ENCODE results near the gene PLCH1. TPM values are rescaled to one million over a fixed set of nuclear protein-coding genes. Genes with fewer than 3 reads are reported as not detected.

PLCH1 gene
- total RNA-seq, 2 experiments from 2014 or later: 0.06 TPM; not detected in 1

- DNase-seq (ENCODE audit: low spot score): no peak
- no peaks in the 10 kb centered on the region for H3K36me3 ChIP-seq (ENCODE audit: insufficient read depth, low read length)
- H3K4me3 ChIP-seq (ENCODE audit: low read depth, low read length, poor library complexity, severe bottlenecking): no peak overlapping the region
- no TSS peak for BruUV-seq (replicated peaks)
- TF ChIP-seq EZH2phosphoT487 (IDR thresholded peaks at IDR 0.05; ENCODE audit: borderline replicate concordance, low read depth, low read length) (no peak), CTCF (conservative IDR thresholded peaks at IDR 0.05; ENCODE audit: low read length) (no peak)
- POLR2A ChIA-PET: interaction anchor here (0.6 to 1.1 kb wide), 3 partner anchors 188 to 267 kb away, joined by 3 to 4 read pairs (median 4); no protein-coding TSS in a partner anchor
- no peaks in the 10 kb centered on the region for H3K9me2 ChIP-seq (ENCODE audit: insufficient read depth, low read length)
- intact Hi-C loops (cut with micrococcal nuclease; ENCODE audit: unreplicated experiment): no loop called here
- no peak overlapping the region for H3K27ac ChIP-seq (ENCODE audit: low read depth, low read length, poor library complexity, severe bottlenecking)
- H4K20me1 ChIP-seq (ENCODE audit: insufficient read depth, low read length): no peaks in the 10 kb centered on the region
- H3K79me2 ChIP-seq (ENCODE audit: insufficient read depth, low read depth, low read length): no peaks in the 10 kb centered on the region
- no peaks in the 10 kb centered on the region for H3K9me3 ChIP-seq (ENCODE audit: low read length)
- CTCF ChIA-PET (ENCODE audit: unreplicated experiment): no interaction called here
- H3K4me2 ChIP-seq (ENCODE audit: low read length): no peak overlapping the region
- H3K4me1 ChIP-seq (ENCODE audit: insufficient read depth, low read length, poor library complexity, severe bottlenecking): no peaks in the 10 kb centered on the region
- no peak overlapping the region for H2AFZ ChIP-seq (ENCODE audit: low read length)
Observed at GRCh38 chr3:155772801-155773200, 27.9 kb upstream of the PLCH1 start.

- H3K9me3 ChIP-seq (ENCODE audit: low read length): no peaks in the 10 kb centered on the region
- BruUV-seq (replicated peaks): no TSS peak
- no peak overlapping the region for H3K4me3 ChIP-seq (ENCODE audit: low read depth, low read length, poor library complexity, severe bottlenecking)
- H3K36me3 ChIP-seq (ENCODE audit: insufficient read depth, low read length): no peaks in the 10 kb centered on the region
- intact Hi-C loops (cut with micrococcal nuclease; ENCODE audit: unreplicated experiment): no loop called here
- H2AFZ ChIP-seq (ENCODE audit: low read length): no peak overlapping the region
- ChIA-PET POLR2A (no interaction called here), CTCF (ENCODE audit: unreplicated experiment) (no interaction called here)
- no peak overlapping the region for H3K27ac ChIP-seq (ENCODE audit: low read depth, low read length, poor library complexity, severe bottlenecking)
- H3K9me2 ChIP-seq (ENCODE audit: insufficient read depth, low read length): no peaks in the 10 kb centered on the region
- no peaks in the 10 kb centered on the region for H3K4me1 ChIP-seq (ENCODE audit: insufficient read depth, low read length, poor library complexity, severe bottlenecking)
- no peak for DNase-seq (ENCODE audit: low spot score)
- H4K20me1 ChIP-seq (ENCODE audit: insufficient read depth, low read length): no peaks in the 10 kb centered on the region
- TF ChIP-seq EZH2phosphoT487 (IDR thresholded peaks at IDR 0.05; ENCODE audit: borderline replicate concordance, low read depth, low read length) (no peak), CTCF (conservative IDR thresholded peaks at IDR 0.05; ENCODE audit: low read length) (no peak)
- H3K4me2 ChIP-seq (ENCODE audit: low read length): no peak overlapping the region
- H3K79me2 ChIP-seq (ENCODE audit: insufficient read depth, low read depth, low read length): no peaks in the 10 kb centered on the region
Observed at GRCh38 chr3:155771126-155771525, 26.3 kb upstream of the PLCH1 start.

- Histone ChIP-seq H3K4me3 (ENCODE audit: low read depth, low read length, poor library complexity, severe bottlenecking) (no peak overlapping the region), H3K79me2 (ENCODE audit: insufficient read depth, low read depth, low read length) (no peaks in the 10 kb centered on the region), H3K36me3 (ENCODE audit: insufficient read depth, low read length) (no peaks in the 10 kb centered on the region), H3K27ac (ENCODE audit: low read depth, low read length, poor library complexity, severe bottlenecking) (no peak overlapping the region), H3K9me2 (ENCODE audit: insufficient read depth, low read length) (no peaks in the 10 kb centered on the region), H2AFZ (ENCODE audit: low read length) (no peak overlapping the region), H3K4me2 (ENCODE audit: low read length) (no peak overlapping the region), H4K20me1 (ENCODE audit: insufficient read depth, low read length) (no peaks in the 10 kb centered on the region), H3K4me1 (ENCODE audit: insufficient read depth, low read length, poor library complexity, severe bottlenecking) (no peaks in the 10 kb centered on the region), H3K9me3 (ENCODE audit: low read length) (no peaks in the 10 kb centered on the region)
- no TSS peak for BruUV-seq (replicated peaks)
- ChIA-PET CTCF (ENCODE audit: unreplicated experiment) (no interaction called here), POLR2A (interaction anchor here (0.6 kb wide), 1 partner anchor 420 kb away, joined by 5 read pairs; no protein-coding TSS in a partner anchor)
- no peak for DNase-seq (ENCODE audit: low spot score)
- intact Hi-C loops (cut with micrococcal nuclease; ENCODE audit: unreplicated experiment): no loop called here
- TF ChIP-seq CTCF (conservative IDR thresholded peaks at IDR 0.05; ENCODE audit: low read length): no peak
- TF ChIP-seq EZH2phosphoT487 (IDR thresholded peaks at IDR 0.05; ENCODE audit: borderline replicate concordance, low read depth, low read length): no peak
Observed at GRCh38 chr3:155766206-155766605, 21.3 kb upstream of the PLCH1 start.

Measured in OCI-LY7 (cell line).